Duodenal mucosa (tissue), 2 donors: ENCODE data around the gene ANKRD18B.
"Not testable (repeated sequence)": the region's sequence is repeated elsewhere in the genome, so short reads cannot be mapped to it uniquely, and the experiment has no call there.

Experiments used
- H3K27ac ChIP-seq: one replicate; pipeline ENCODE4 v1.7.0; 2013; ENCODE audit warnings: low read depth, low read length
- H3K27me3 ChIP-seq, 2 donors: one replicate each; pipeline ENCODE4 v1.7.0; 2013; ENCODE audit warnings: low read length in 2 of 2, control low read depth in 1 of 2; ENCODE audit not compliant: insufficient read depth in 2 of 2, control insufficient read depth in 1 of 2
- H3K36me3 ChIP-seq, 2 donors: one replicate each; pipeline ENCODE4 v1.7.0; 2013; ENCODE audit warnings: low read length in 2 of 2, control low read depth in 1 of 2; ENCODE audit not compliant: insufficient read depth in 2 of 2, control insufficient read depth in 1 of 2
- H3K4me1 ChIP-seq, 2 donors: one replicate each; pipeline ENCODE4 v1.7.0; 2013; ENCODE audit warnings: low read length in 2 of 2, control low read depth in 1 of 2; ENCODE audit not compliant: insufficient read depth in 2 of 2, control insufficient read depth in 1 of 2
- H3K4me3 ChIP-seq, 2 donors: one replicate each; pipeline ENCODE4 v1.7.0; 2013; ENCODE audit warnings: low read length in 2 of 2, low read depth in 1 of 2
- H3K9ac ChIP-seq, 2 donors: one replicate each; pipeline ENCODE4 v1.7.0; 2013; ENCODE audit warnings: low read length in 2 of 2, low read depth in 1 of 2
- H3K9me3 ChIP-seq, 2 donors: one replicate each; pipeline ENCODE4 v1.7.0; 2013; ENCODE audit warnings: low read length in 2 of 2, control low read depth in 1 of 2; ENCODE audit not compliant: control insufficient read depth in 1 of 2

ANKRD18B gene

DNA sequence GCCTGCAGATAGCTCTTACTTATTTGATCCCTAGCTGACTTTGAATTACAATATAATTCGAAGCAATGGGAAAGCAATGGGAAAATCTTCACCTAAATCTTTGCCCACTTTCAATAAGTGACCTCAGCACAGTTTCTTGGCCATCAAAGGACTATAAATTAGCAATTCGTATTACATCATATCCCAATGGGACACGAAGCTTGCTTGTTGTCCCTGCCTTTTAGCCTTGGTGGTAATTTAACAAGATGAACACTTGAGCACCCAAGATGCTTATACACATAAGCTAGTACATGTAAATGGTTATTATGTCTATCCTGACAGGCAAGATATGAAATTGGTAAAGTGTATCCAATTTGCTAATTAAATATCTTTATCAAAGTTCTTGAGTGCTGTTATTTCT lies 9.9 kb downstream of the ANKRD18B start:
- not testable (repeated sequence) for H3K9me3 ChIP-seq, H3K27me3 ChIP-seq, H3K27ac ChIP-seq, H3K4me3 ChIP-seq, H3K4me1 ChIP-seq, H3K9ac ChIP-seq, H3K36me3 ChIP-seq

GRCh38 chr9:33535541-33535940 lies 11.5 kb downstream of the ANKRD18B start:
- no peak overlapping the region for H3K4me3 ChIP-seq
- no peak overlapping the region for H3K9ac ChIP-seq
- no peaks in the 10 kb centered on the region for H3K27me3 ChIP-seq
- no peaks in the 10 kb centered on the region for H3K36me3 ChIP-seq
- no peaks in the 10 kb centered on the region for H3K9me3 ChIP-seq
- H3K27ac ChIP-seq = no peak overlapping the region
- no peaks in the 10 kb centered on the region for H3K4me1 ChIP-seq

DNA sequence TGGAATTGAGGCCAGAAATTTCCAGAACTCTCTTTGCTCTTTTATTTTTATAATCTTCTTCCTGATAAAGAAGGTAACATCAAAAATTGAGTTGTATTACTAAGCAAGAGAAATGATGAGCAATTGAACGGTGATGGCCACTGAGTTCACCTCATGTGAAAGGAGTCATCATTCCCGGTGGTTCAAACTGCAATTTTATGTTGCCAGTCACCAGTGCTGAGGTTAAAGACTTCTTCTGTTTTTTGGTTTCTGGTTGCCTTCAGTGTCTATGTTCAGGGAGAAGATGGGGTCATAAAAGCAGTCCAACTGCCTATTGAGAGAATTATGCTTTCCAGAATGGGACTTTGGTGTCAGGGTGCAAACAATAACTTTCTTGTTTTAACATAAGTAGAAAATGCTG lies 19.4 kb downstream of the ANKRD18B start:
- H3K36me3 ChIP-seq, H3K9ac ChIP-seq, H3K9me3 ChIP-seq, H3K4me1 ChIP-seq, H3K27ac ChIP-seq, H3K4me3 ChIP-seq, H3K27me3 ChIP-seq: not testable (repeated sequence)

- H3K4me1 ChIP-seq, H3K27me3 ChIP-seq, H3K9me3 ChIP-seq, H3K36me3 ChIP-seq, H3K4me3 ChIP-seq, H3K27ac ChIP-seq, H3K9ac ChIP-seq: not testable (repeated sequence)
These were observed 21.7 kb downstream of the ANKRD18B start for GRCh38 chr9:33545715-33546114.

DNA sequence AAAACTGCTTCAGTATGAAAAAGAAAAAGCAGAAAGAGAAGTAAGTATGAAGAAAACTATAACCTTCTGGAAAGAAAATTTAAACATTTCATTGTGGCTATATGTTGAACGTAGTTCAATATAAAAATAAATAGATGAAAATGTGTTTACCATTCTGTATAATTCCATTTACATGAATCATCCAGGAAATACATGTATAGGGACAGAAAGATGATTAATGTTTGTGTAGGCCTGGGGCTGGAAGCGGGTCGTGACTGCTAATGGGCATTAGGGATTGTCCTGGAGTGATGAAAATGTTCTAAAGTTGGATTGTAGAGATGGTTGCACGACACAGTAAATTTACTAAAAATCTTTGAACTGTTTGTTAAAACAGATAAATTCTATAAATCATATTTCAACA lies 24.8 kb downstream of the ANKRD18B start:
- H3K36me3 ChIP-seq, H3K9ac ChIP-seq, H3K27ac ChIP-seq, H3K4me1 ChIP-seq, H3K9me3 ChIP-seq, H3K4me3 ChIP-seq, H3K27me3 ChIP-seq: not testable (repeated sequence)

DNA sequence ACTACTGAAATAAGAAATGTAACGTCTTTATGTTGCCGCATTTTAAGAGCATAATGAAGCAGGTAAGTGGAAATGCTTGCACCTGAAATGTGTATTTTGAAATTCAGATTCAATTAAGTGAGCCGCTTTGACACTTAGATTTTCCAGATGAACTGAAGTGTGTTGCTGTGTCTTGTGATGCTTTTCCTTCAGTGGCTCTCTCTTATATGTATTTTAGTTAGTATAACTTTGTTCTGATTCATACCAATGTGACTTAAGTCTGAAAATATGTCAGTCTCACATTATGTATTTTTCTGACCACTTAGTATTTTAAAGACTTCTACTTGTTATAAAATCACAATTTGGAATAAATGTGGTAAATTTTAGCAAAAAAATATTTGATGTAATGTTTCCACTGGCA lies 25.4 kb downstream of the ANKRD18B start:
- H3K27ac ChIP-seq, H3K4me1 ChIP-seq, H3K36me3 ChIP-seq, H3K4me3 ChIP-seq, H3K27me3 ChIP-seq, H3K9me3 ChIP-seq, H3K9ac ChIP-seq: not testable (repeated sequence)

- not testable (repeated sequence) for H3K4me3 ChIP-seq, H3K27ac ChIP-seq
These were observed 27.1 kb downstream of the ANKRD18B start for GRCh38 chr9:33551183-33551582.

DNA sequence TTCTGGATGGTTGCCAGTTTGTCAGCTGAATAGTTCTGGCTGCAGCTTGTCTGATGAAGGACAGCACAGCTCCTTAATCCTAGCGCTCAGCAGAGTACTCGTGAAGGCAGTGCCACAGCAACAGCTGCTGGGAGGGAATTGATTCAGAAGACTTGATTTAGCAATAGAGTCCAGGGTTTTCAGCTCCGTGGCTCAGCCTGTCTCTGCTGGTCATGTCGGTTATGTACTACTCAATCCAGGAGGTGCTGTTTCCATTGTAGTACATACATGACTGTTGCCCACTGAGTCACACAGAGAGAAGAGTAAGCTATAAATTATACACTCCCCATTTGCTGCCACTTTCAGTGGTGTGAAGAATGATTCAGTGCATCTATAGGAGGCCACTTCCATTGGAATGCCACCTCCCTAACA lies 28.3 kb downstream of the ANKRD18B start:
- H3K27me3 ChIP-seq, H3K4me1 ChIP-seq, H3K36me3 ChIP-seq, H3K4me3 ChIP-seq, H3K9ac ChIP-seq, H3K9me3 ChIP-seq, H3K27ac ChIP-seq: not testable (repeated sequence)

More at GRCh38 chr9:33551183-33551582, 27.1 kb downstream of the ANKRD18B start:
- H3K36me3 ChIP-seq, H3K9ac ChIP-seq, H3K4me1 ChIP-seq, H3K27me3 ChIP-seq, H3K9me3 ChIP-seq: not testable (repeated sequence)

DNA sequence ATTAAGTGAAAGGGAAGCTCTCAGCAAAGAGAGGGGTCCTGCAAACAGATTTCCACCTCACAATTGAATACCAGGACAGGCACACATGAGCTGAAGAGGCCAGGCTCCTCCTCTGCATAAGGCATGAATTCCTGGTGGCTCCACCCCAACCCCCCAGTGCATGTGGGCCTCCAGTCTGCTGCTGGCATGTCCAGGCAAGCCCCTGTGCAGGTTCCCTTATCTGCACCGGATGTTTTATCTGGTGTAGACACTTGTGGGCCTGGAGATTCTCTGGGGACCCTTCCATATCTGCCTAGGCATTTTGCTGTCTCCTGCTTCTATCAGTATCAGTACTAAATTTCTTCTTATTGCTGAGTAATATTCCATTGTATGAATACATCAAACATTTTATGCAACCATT lies 36.2 kb downstream of the ANKRD18B start:
- not testable (repeated sequence) for H3K4me1 ChIP-seq, H3K9ac ChIP-seq, H3K27ac ChIP-seq, H3K36me3 ChIP-seq, H3K4me3 ChIP-seq, H3K9me3 ChIP-seq, H3K27me3 ChIP-seq

- H3K36me3 ChIP-seq, H3K27me3 ChIP-seq, H3K27ac ChIP-seq, H3K9ac ChIP-seq, H3K9me3 ChIP-seq, H3K4me3 ChIP-seq, H3K4me1 ChIP-seq: not testable (repeated sequence)
These were observed 38.1 kb downstream of the ANKRD18B start for GRCh38 chr9:33562196-33562595.

DNA sequence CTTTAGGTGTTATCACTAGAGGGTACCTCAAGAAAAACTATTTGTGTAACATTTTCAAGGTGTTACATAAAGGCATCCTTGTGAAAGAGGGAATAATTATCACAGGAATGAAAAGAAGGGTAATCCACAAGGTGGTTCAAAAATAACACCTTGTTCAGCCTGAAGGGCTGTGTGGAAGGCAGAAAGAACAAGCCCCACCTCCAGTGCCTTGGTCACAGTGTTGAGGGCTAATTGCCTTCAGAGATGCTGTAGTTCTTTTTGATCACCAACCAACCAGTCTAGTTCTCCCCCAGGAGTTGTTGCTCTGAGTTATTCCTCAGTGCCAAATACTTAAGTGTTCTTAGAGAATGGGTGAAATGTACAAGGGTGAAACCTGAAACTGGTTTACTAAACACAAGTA lies 43.7 kb downstream of the ANKRD18B start:
- not testable (repeated sequence) for H3K4me1 ChIP-seq, H3K4me3 ChIP-seq, H3K27me3 ChIP-seq, H3K9ac ChIP-seq, H3K9me3 ChIP-seq, H3K36me3 ChIP-seq, H3K27ac ChIP-seq
